Measurements from ENCODE around the gene PCNX1. TPM values are rescaled to one million over a fixed set of nuclear protein-coding genes. Genes with fewer than 3 reads are reported as not detected.

Gene PCNX1
- total and polyA plus RNA-seq, 9 of the 15 experiments (the other 6 are each of a cell fraction or from before 2014, with no cell fraction given), result 0.30 to 4.5 (median 2.3) TPM

DNA sequence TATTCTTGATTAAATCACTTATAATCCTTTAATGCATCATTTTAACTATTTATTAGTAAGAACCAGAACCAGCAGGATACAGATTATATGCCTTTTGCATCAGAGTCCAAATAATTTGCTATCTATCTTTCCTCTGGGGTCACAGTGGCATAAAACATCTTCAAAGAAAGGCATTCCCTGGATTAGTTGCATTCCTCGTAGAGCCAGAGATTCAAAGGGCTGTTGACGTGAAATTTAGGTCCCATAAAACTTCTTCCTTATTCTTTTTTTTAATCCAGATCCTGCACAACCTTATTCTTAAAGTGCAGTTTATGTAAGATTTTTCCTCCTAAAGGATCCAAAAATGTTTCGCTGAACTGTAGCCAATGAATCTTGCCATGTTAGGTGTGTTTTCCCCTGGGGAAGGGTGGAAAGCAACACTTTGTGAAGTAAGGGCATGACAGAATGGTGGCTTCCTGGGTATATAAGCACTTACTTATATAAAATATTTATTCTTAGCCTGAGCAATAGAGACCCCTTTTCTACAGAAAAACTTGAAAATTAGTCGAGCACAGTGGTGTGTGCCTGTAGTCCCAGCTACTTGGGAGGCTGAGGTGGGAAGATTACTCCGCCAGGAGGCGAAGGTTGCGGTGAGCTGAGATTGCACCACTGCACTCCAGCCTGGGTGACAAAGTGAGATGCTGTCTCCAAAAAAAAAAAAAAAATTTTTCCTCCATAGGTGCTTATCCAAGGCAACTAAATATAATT lies 208.7 kb downstream of the PCNX1 start:
- no peaks in the 10 kb centered on the region for H4K20me1 ChIP-seq (replicated peaks; ENCODE audit: control insufficient read depth, insufficient read depth, low read length)
- H3K4me1 ChIP-seq (replicated peaks in 1 of 2; ENCODE audit: control insufficient read depth in 2 of 2, insufficient read depth in 2 of 2, low read length in 2 of 2), result no peaks in the 10 kb centered on the region
- H3K36me3 ChIP-seq (ENCODE audit: control insufficient read depth, insufficient read depth, low read length), result no peaks in the 10 kb centered on the region
- FAIRE-seq, result no peak
- in situ Hi-C loops (cut with MboI) (no loop called here), intact Hi-C loops (cut with micrococcal nuclease) (no loop called here)
- POLR2A ChIA-PET, result no interaction called here
- H3K27me3 ChIP-seq (ENCODE audit: control insufficient read depth in 2 of 2, insufficient read depth in 2 of 2, low read length in 2 of 2), result no peaks in the 10 kb centered on the region
- WGBS (ENCODE audit: insufficient coverage, low coverage, missing lambda C conversion rate), result 77% methylated on average over 7 of the region's 7 CpGs
- no peak overlapping the region for H2AFZ ChIP-seq (ENCODE audit: low read depth, low read length)
- H3K79me2 ChIP-seq (ENCODE audit: control insufficient read depth, insufficient read depth, low read length), result no peaks in the 10 kb centered on the region
- H3K9ac ChIP-seq (ENCODE audit: insufficient read depth in 1 of 2, low read depth in 2 of 2, low read length in 2 of 2), result no peak overlapping the region
- no peak for DNase-seq (ENCODE audit: extremely low read depth in 1 of 4, low spot score in 3 of 4)
- no TSS peak for BruUV-seq (replicated peaks)
- CTCF ChIA-PET (ENCODE audit: low intra/inter-chr PET ratio), result no interaction called here
- no peaks in the 10 kb centered on the region for H3K9me1 ChIP-seq (ENCODE audit: control insufficient read depth, insufficient read depth, low read length)
- no peaks in the 10 kb centered on the region for H3K9me3 ChIP-seq (replicated peaks; ENCODE audit: control insufficient read depth, insufficient read depth, low read depth, low read length)
- no peak overlapping the region for H3K4me2 ChIP-seq (ENCODE audit: insufficient read depth, low read length)
- H3K27ac ChIP-seq (ENCODE audit: extremely low read depth, low read depth, low read length), result no peak overlapping the region
- no peak overlapping the region for H3K4me3 ChIP-seq
- TF ChIP-seq ILF3 (IDR thresholded peaks at IDR 0.05; ENCODE audit: borderline replicate concordance), result no peak
- TF ChIP-seq, protein P1, sequence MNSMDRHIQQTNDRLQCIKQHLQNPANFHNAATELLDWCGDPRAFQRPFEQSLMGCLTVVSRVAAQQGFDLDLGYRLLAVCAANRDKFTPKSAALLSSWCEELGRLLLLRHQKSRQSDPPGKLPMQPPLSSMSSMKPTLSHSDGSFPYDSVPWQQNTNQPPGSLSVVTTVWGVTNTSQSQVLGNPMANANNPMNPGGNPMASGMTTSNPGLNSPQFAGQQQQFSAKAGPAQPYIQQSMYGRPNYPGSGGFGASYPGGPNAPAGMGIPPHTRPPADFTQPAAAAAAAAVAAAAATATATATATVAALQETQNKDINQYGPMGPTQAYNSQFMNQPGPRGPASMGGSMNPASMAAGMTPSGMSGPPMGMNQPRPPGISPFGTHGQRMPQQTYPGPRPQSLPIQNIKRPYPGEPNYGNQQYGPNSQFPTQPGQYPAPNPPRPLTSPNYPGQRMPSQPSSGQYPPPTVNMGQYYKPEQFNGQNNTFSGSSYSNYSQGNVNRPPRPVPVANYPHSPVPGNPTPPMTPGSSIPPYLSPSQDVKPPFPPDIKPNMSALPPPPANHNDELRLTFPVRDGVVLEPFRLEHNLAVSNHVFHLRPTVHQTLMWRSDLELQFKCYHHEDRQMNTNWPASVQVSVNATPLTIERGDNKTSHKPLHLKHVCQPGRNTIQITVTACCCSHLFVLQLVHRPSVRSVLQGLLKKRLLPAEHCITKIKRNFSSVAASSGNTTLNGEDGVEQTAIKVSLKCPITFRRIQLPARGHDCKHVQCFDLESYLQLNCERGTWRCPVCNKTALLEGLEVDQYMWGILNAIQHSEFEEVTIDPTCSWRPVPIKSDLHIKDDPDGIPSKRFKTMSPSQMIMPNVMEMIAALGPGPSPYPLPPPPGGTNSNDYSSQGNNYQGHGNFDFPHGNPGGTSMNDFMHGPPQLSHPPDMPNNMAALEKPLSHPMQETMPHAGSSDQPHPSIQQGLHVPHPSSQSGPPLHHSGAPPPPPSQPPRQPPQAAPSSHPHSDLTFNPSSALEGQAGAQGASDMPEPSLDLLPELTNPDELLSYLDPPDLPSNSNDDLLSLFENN (IDR thresholded peaks at IDR 0.05; ENCODE audit: low read depth in 2 of 2, low read length in 2 of 2), result no peak
- TF ChIP-seq, protein P2, sequence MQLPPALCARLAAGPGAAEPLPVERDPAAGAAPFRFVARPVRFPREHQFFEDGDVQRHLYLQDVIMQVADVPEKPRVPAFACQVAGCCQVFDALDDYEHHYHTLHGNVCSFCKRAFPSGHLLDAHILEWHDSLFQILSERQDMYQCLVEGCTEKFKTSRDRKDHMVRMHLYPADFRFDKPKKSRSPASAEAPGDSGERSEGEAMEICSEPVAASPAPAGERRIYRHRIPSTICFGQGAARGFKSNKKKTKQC (CRISPR knock-in tag; IDR thresholded peaks at IDR 0.05), result no peak
- TF ChIP-seq PHF8 (IDR thresholded peaks at IDR 0.05; ENCODE audit: borderline replicate concordance, low read length), result no peak
- no peak for TF ChIP-seq MTF1 (CRISPR knock-in tag; IDR thresholded peaks at IDR 0.05; ENCODE audit: borderline replicate concordance)
- no peak for TF ChIP-seq KLF6 (CRISPR knock-in tag; IDR thresholded peaks at IDR 0.05; ENCODE audit: borderline replicate concordance)
- TF ChIP-seq ZNF57 (CRISPR knock-in tag; IDR thresholded peaks at IDR 0.05), result no peak
- no peak for TF ChIP-seq HOXB6 (CRISPR knock-in tag; IDR thresholded peaks at IDR 0.05; ENCODE audit: borderline replicate concordance)
- TF ChIP-seq ZNF12 (CRISPR knock-in tag; IDR thresholded peaks at IDR 0.05), result no peak
- TF ChIP-seq ZEB2 (IDR thresholded peaks at IDR 0.05), result no peak
- no peak for TF ChIP-seq E2F6 (IDR thresholded peaks at IDR 0.05; ENCODE audit: borderline replicate concordance in 1 of 2, extremely low read depth in 1 of 2, insufficient read depth in 1 of 2, insufficient read length in 1 of 2, low read depth in 1 of 2, low read length in 1 of 2, poor library complexity in 1 of 2, severe bottlenecking in 1 of 2)
- no peak for TF ChIP-seq NFIX (CRISPR knock-in tag; IDR thresholded peaks at IDR 0.05; ENCODE audit: low read depth)
- TF ChIP-seq ZNF121 (CRISPR knock-in tag; conservative IDR thresholded peaks at IDR 0.05), result no peak
- no peak for TF ChIP-seq ZNF444 (CRISPR knock-in tag; IDR thresholded peaks at IDR 0.05)
- TF ChIP-seq, protein P3, sequence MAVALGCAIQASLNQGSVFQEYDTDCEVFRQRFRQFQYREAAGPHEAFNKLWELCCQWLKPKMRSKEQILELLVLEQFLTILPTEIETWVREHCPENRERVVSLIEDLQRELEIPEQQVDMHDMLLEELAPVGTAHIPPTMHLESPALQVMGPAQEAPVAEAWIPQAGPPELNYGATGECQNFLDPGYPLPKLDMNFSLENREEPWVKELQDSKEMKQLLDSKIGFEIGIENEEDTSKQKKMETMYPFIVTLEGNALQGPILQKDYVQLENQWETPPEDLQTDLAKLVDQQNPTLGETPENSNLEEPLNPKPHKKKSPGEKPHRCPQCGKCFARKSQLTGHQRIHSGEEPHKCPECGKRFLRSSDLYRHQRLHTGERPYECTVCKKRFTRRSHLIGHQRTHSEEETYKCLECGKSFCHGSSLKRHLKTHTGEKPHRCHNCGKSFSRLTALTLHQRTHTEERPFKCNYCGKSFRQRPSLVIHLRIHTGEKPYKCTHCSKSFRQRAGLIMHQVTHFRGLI (CRISPR knock-in tag; IDR thresholded peaks at IDR 0.05), result no peak
- no peak for ATAC-seq
